ENCODE results near the gene ANKRD30A.
"Not testable (repeated sequence)": the region's sequence is repeated elsewhere in the genome, so short reads cannot be mapped to it uniquely, and the experiment has no call there.

GRCh38 chr10:37162430-37162829 is 37.0 kb downstream of the ANKRD30A start:
- not testable (repeated sequence) for TF ChIP-seq CTCF (IDR thresholded peaks at IDR 0.05; ENCODE audit: low read depth, low read length, missing input control); FOXA1 (IDR thresholded peaks at IDR 0.05); HNF4G (IDR thresholded peaks at IDR 0.05); RAD21 (IDR thresholded peaks at IDR 0.05); TAF1 (conservative IDR thresholded peaks at IDR 0.05); RXRA (IDR thresholded peaks at IDR 0.05); SP1 (IDR thresholded peaks at IDR 0.05); GABPA (IDR thresholded peaks at IDR 0.05 in 1 of 2, conservative IDR thresholded peaks at IDR 0.05 in 1 of 2)
- TF ChIP-seq, protein P1, sequence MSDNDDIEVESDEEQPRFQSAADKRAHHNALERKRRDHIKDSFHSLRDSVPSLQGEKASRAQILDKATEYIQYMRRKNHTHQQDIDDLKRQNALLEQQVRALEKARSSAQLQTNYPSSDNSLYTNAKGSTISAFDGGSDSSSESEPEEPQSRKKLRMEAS (IDR thresholded peaks at IDR 0.05), result not testable (repeated sequence)
- TF ChIP-seq, protein P2, sequence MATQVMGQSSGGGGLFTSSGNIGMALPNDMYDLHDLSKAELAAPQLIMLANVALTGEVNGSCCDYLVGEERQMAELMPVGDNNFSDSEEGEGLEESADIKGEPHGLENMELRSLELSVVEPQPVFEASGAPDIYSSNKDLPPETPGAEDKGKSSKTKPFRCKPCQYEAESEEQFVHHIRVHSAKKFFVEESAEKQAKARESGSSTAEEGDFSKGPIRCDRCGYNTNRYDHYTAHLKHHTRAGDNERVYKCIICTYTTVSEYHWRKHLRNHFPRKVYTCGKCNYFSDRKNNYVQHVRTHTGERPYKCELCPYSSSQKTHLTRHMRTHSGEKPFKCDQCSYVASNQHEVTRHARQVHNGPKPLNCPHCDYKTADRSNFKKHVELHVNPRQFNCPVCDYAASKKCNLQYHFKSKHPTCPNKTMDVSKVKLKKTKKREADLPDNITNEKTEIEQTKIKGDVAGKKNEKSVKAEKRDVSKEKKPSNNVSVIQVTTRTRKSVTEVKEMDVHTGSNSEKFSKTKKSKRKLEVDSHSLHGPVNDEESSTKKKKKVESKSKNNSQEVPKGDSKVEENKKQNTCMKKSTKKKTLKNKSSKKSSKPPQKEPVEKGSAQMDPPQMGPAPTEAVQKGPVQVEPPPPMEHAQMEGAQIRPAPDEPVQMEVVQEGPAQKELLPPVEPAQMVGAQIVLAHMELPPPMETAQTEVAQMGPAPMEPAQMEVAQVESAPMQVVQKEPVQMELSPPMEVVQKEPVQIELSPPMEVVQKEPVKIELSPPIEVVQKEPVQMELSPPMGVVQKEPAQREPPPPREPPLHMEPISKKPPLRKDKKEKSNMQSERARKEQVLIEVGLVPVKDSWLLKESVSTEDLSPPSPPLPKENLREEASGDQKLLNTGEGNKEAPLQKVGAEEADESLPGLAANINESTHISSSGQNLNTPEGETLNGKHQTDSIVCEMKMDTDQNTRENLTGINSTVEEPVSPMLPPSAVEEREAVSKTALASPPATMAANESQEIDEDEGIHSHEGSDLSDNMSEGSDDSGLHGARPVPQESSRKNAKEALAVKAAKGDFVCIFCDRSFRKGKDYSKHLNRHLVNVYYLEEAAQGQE (IDR thresholded peaks at IDR 0.05), result not testable (repeated sequence)

Measured in liver (tissue), 3 donors.